ENCODE data around the gene CDH13.

GRCh38 chr16:82612263-82612662 is 14.5 kb upstream of the CDH13 start:
- TF ChIP-seq EP300 (IDR thresholded peaks at IDR 0.05; ENCODE audit: borderline replicate concordance in 1 of 2, low read depth in 2 of 2, low read length in 2 of 2), result no peak
- no peak for TF ChIP-seq POLR2A (IDR thresholded peaks at IDR 0.05; ENCODE audit: control extremely low read depth in 1 of 2, low read depth in 2 of 2, low read length in 2 of 2)
- no peak for TF ChIP-seq PHF8 (conservative IDR thresholded peaks at IDR 0.05; ENCODE audit: low read depth, low read length)
- no peak for TF ChIP-seq POLR2AphosphoS5 (IDR thresholded peaks at IDR 0.05; ENCODE audit: low read depth, low read length)
- no peak for TF ChIP-seq CTCF (IDR thresholded peaks at IDR 0.05; ENCODE audit: control extremely low read depth in 1 of 3, insufficient read depth in 1 of 3, low read depth in 1 of 3, low read length in 3 of 3)
- no peak for TF ChIP-seq CHD2 (IDR thresholded peaks at IDR 0.05; ENCODE audit: low read length)
- no peak for TF ChIP-seq CEBPB (IDR thresholded peaks at IDR 0.05; ENCODE audit: low read depth, low read length)
- no peak for TF ChIP-seq MAX (IDR thresholded peaks at IDR 0.05)
- TF ChIP-seq JUN (IDR thresholded peaks at IDR 0.05; ENCODE audit: low read depth, low read length), result no peak
- TF ChIP-seq YY1 (IDR thresholded peaks at IDR 0.05; ENCODE audit: low read depth, low read length), result no peak
- no peak for TF ChIP-seq GABPA (IDR thresholded peaks at IDR 0.05; ENCODE audit: borderline replicate concordance, insufficient read depth, low read length)
